H9 (cell line): ENCODE results near the gene ALKBH2. TPM values are rescaled to one million over a fixed set of nuclear protein-coding genes. Genes with fewer than 3 reads are reported as not detected.

Source experiments
- DNase-seq: peaks from one replicate; pipeline ENCODE4 v3.0.0-alpha.2; 2017
- H2AFZ ChIP-seq: one replicate; pipeline ENCODE4 v1.6.1; 2013; ENCODE audit warnings: mild to moderate bottlenecking, low read length, control low read depth, moderate library complexity
- H2AK5ac ChIP-seq: 2 replicates; pipeline ENCODE4 v1.6.1; 2013; ENCODE audit warnings: low read length, control low read depth, mixed read lengths; ENCODE audit not compliant: insufficient read length
- H2BK120ac ChIP-seq: one replicate; pipeline ENCODE4 v1.6.1; 2013; ENCODE audit warnings: low read depth, mild to moderate bottlenecking, low read length, control low read depth, inconsistent platforms; ENCODE audit not compliant: poor library complexity, severe bottlenecking
- H2BK12ac ChIP-seq: 2 replicates; pipeline ENCODE4 v1.6.1; 2013; ENCODE audit warnings: low read length, control low read depth, mixed read lengths, low read depth; ENCODE audit not compliant: insufficient read length
- H2BK15ac ChIP-seq: 2 replicates; pipeline ENCODE4 v1.6.1; 2013; ENCODE audit warnings: low read depth, low read length, control low read depth
- H2BK20ac ChIP-seq: one replicate; pipeline ENCODE4 v1.6.1; 2013; ENCODE audit warnings: low read depth, mild to moderate bottlenecking, low read length, control low read depth, inconsistent platforms; ENCODE audit not compliant: poor library complexity, severe bottlenecking
- H2BK5ac ChIP-seq: 2 replicates; pipeline ENCODE4 v1.6.1; 2013; ENCODE audit warnings: low read length, control low read depth, mixed read lengths; ENCODE audit not compliant: insufficient read length
- H3K14ac ChIP-seq: 2 replicates; pipeline ENCODE4 v1.6.1; 2013; ENCODE audit warnings: low read length, control low read depth; ENCODE audit not compliant: insufficient read depth
- H3K18ac ChIP-seq: 2 replicates; pipeline ENCODE4 v1.6.1; 2013; ENCODE audit warnings: low read depth, mild to moderate bottlenecking, mixed read lengths, low read length, control low read depth; ENCODE audit not compliant: insufficient read length
- H3K23ac ChIP-seq: 2 replicates; pipeline ENCODE4 v1.6.1; 2013; ENCODE audit warnings: low read length, control low read depth, mixed read lengths, low read depth; ENCODE audit not compliant: insufficient read length
- H3K23me2 ChIP-seq: 2 replicates; pipeline ENCODE4 v1.6.1; 2013; ENCODE audit warnings: low read depth, mild to moderate bottlenecking, mixed read lengths, low read length, control low read depth; ENCODE audit not compliant: insufficient read length, poor library complexity, severe bottlenecking
- H3K27ac ChIP-seq: 2 replicates; pipeline ENCODE4 v1.5.1; 2013; ENCODE audit warnings: low read length, control low read depth, mixed read lengths, low read depth; ENCODE audit not compliant: insufficient read length
- H3K27me3 ChIP-seq: 2 replicates; pipeline ENCODE4 v1.6.1; 2013; ENCODE audit warnings: low read length, control low read depth, inconsistent platforms; ENCODE audit not compliant: insufficient read depth
- H3K4ac ChIP-seq: 2 replicates; pipeline ENCODE4 v1.6.1; 2013; ENCODE audit warnings: low read depth, mild to moderate bottlenecking, control low read depth, inconsistent platforms, low read length, moderate library complexity
- H3K4me1 ChIP-seq: 2 replicates; pipeline ENCODE4 v1.6.1; 2013; ENCODE audit warnings: low read length, control low read depth, inconsistent platforms; ENCODE audit not compliant: insufficient read depth
- H3K4me2 ChIP-seq: 2 replicates; pipeline ENCODE4 v1.6.1; 2013; ENCODE audit warnings: low read length, control low read depth, mixed read lengths; ENCODE audit not compliant: insufficient read length, insufficient read depth
- H3K56ac ChIP-seq: 2 replicates; pipeline ENCODE4 v1.6.1; 2013; ENCODE audit warnings: low read depth, mild to moderate bottlenecking, mixed read lengths, low read length, control low read depth; ENCODE audit not compliant: insufficient read length
- H3K79me1 ChIP-seq: 2 replicates; pipeline ENCODE4 v1.6.1; 2013; ENCODE audit warnings: low read depth, mild to moderate bottlenecking, moderate library complexity, low read length, control low read depth, inconsistent platforms; ENCODE audit not compliant: insufficient read depth, poor library complexity, severe bottlenecking
- H3K79me2 ChIP-seq: 2 replicates; pipeline ENCODE4 v1.6.1; 2013; ENCODE audit warnings: low read length, control low read depth, inconsistent platforms; ENCODE audit not compliant: insufficient read depth
- H3K9ac ChIP-seq: 2 replicates; pipeline ENCODE4 v1.6.1; 2013; ENCODE audit warnings: low read length, control low read depth, mixed read lengths; ENCODE audit not compliant: insufficient read length; ENCODE audit errors: extremely low read depth
- H3K9me3 ChIP-seq: one replicate; pipeline ENCODE4 v1.6.1; 2013; ENCODE audit warnings: low read depth, low read length, inconsistent platforms; ENCODE audit not compliant: control insufficient read depth
- H3T11ph ChIP-seq: one replicate; pipeline ENCODE4 v1.6.1; 2013; ENCODE audit warnings: mild to moderate bottlenecking, low read length, control low read depth, inconsistent platforms
- H4K20me1 ChIP-seq: one replicate; pipeline ENCODE4 v1.6.1; 2013; ENCODE audit not compliant: control insufficient read depth, insufficient read length, insufficient read depth
- H4K5ac ChIP-seq: 2 replicates; pipeline ENCODE4 v1.6.1; 2013; ENCODE audit warnings: low read depth, mild to moderate bottlenecking, mixed read lengths, low read length, control low read depth; ENCODE audit not compliant: insufficient read length
- H4K8ac ChIP-seq: replicated peaks from 2 replicates; pipeline ENCODE4 v1.6.1; 2013; ENCODE audit warnings: low read length, control low read depth, mixed read lengths, low read depth; ENCODE audit not compliant: insufficient read length
- H4K91ac ChIP-seq: 2 replicates; pipeline ENCODE4 v1.6.1; 2013; ENCODE audit warnings: low read depth, mild to moderate bottlenecking, moderate library complexity, mixed read lengths, low read length, control low read depth; ENCODE audit not compliant: insufficient read length
- H3K27ac Mint-ChIP-seq, 3 experiments: 2 replicates in 2 of 3; 3 replicates in 1 of 3; pipeline ENCODE4 v1.8.0; 2020 to 2021; ENCODE audit warnings: mixed read lengths in 3 of 3, mild to moderate bottlenecking in 1 of 3, moderate library complexity in 1 of 3
- H3K27me3 Mint-ChIP-seq: 2 replicates; pipeline ENCODE4 v1.8.0; 2021; ENCODE audit warnings: low read depth, mild to moderate bottlenecking, moderate library complexity, mixed read lengths
- H3K36me3 Mint-ChIP-seq, 3 experiments: 2 replicates in 2 of 3; 3 replicates in 1 of 3; pipeline ENCODE4 v1.8.0; 2020 to 2021; ENCODE audit warnings: low read depth in 3 of 3, mixed read lengths in 3 of 3; ENCODE audit not compliant: insufficient read depth in 1 of 3
- H3K4me1 Mint-ChIP-seq, 2 experiments: 2 replicates each; pipeline ENCODE4 v1.8.0; 2020; ENCODE audit warnings: mixed read lengths in 2 of 2
- H3K4me3 Mint-ChIP-seq, 2 experiments: 2 replicates in 1 of 2; 3 replicates in 1 of 2; pipeline ENCODE4 v1.8.0; 2020 to 2021; ENCODE audit warnings: mild to moderate bottlenecking in 2 of 2, mixed read lengths in 2 of 2, moderate library complexity in 1 of 2
- H3K9me3 Mint-ChIP-seq, 2 experiments: 2 replicates in 1 of 2; 3 replicates in 1 of 2; pipeline ENCODE4 v1.8.0; 2020; ENCODE audit warnings: mild to moderate bottlenecking in 2 of 2, mixed read lengths in 2 of 2, moderate library complexity in 1 of 2
- CTCF ChIP-seq: fragments of 200-600 bp; sonication (generic); conservative IDR thresholded peaks from 3 replicates; pipeline ENCODE4 v1.8.0; 2021; ENCODE audit warnings: antibody characterized with exemption, mild to moderate bottlenecking
- WGBS: extraction: QIAGEN DNeasy Blood & Tissue Kit; methylation state at CpG from one replicate; pipeline ENCODE4 v1.1.7; 2013; ENCODE audit warnings: missing lambda C conversion rate, low lambda C conversion rate, mixed read lengths; ENCODE audit not compliant: insufficient read length; ENCODE audit errors: extremely low coverage; 5-methylcytosine and 5-hydroxymethylcytosine counted together
- total RNA-seq: library from RNA; stranded (reverse); gene quantifications from 2 replicates; pipeline ENCODE4 v1.2.1, GENCODE V29; 2021

The ALKBH2 gene
- total RNA-seq, 1 experiment from 2014 or later: 24.4 TPM

- Histone ChIP-seq H2AFZ (no peak overlapping the region), H4K20me1 (no peaks in the 10 kb centered on the region), H3K27ac (no peak overlapping the region), H3K27me3 (no peaks in the 10 kb centered on the region; the same call in 1 of the 2 replicates), H3K4me2 (no peak overlapping the region), H3K79me2 (no peaks in the 10 kb centered on the region), H3K9me3 (no peaks in the 10 kb centered on the region), H4K8ac (no peak overlapping the region), H3K9ac (no peak overlapping the region), H2BK20ac (no peak overlapping the region), H3T11ph (no peak overlapping the region), H4K91ac (no peak overlapping the region), H3K23me2 (no peaks in the 10 kb centered on the region), H3K4me1 (no peaks in the 10 kb centered on the region), H2BK12ac (no peak overlapping the region), H4K5ac (no peak overlapping the region), H2BK120ac (no peak overlapping the region), H3K14ac (no peak overlapping the region), H3K23ac (no peak overlapping the region), H3K79me1 (no peaks in the 10 kb centered on the region), H2AK5ac (no peak overlapping the region), H3K4ac (no peak overlapping the region), H3K18ac (no peak overlapping the region), H2BK5ac (no peak overlapping the region), H2BK15ac (no peak overlapping the region), H3K56ac (no peak overlapping the region)
- DNase-seq: no peak
- 0 out of 7 replicates have a peak, but pooled peaks cover 0 to 1% (median 0%) of the 10 kb centered on the region in 3 experiments for H3K36me3 Mint-ChIP-seq
- whole genome bisulfite sequencing: no CpG with 5 or more reads among the region's 7 CpGs
- H3K9me3 Mint-ChIP-seq: peaks cover 7 to 14% of the 10 kb centered on the region in 2 experiments
- H3K4me3 Mint-ChIP-seq: no peak overlapping the region
- no peak for TF ChIP-seq CTCF
- H3K27me3 Mint-ChIP-seq: no peaks in the 10 kb centered on the region; the same call in 1 of the 2 replicates
- H3K27ac Mint-ChIP-seq: no peak overlapping the region
- no peaks in the 10 kb centered on the region for H3K4me1 Mint-ChIP-seq
Observed at GRCh38 chr12:109139791-109140190, 46.5 kb upstream of the ALKBH2 start.
